HG03175 (cell line): Measurements from ENCODE around the gene CMTM5.
"Not testable (repeated sequence)": the region's sequence is repeated elsewhere in the genome, so short reads cannot be mapped to it uniquely, and the experiment has no call there.

Experiments
- ATAC-seq: cut with Tn5 transposase; IDR thresholded peaks from one replicate; pipeline ENCODE4 v1.9.1; 2021; ENCODE audit warnings: mild to moderate bottlenecking, moderate library complexity; ENCODE audit not compliant: unreplicated experiment

CMTM5 gene

GRCh38 chr14:23396126-23396525 lies 19.3 kb downstream of the CMTM5 start:
- ATAC-seq: no peak

DNA sequence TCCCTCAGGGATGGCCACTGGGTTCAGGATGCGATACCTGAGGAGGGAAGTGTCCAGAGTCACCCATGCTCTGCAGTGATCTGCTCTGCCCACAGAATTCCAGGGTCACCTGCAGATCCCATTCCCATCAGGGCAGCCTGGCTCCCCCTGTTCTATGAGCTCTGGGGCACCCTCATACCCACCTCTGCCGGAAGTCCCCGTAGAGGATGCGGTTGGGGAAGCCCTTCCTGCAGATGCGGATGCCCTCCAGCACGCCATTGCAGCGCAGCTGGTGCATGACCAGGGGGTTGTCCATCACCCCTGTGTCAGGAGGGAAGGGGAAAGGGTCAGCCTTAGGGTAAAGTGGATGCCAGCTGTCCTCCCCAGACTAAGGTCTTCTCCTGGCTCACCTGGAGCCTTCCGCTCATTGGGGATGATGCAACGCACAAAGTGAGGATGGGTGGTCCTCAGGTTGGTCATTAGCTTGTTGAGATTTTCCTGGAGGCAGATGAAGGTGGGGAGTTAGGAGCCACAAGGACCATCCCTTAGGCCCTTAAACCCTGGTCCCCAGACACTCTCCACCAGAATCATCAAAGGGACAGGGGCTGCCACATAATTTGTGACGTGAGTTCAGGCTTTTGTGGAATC lies 20.0 kb downstream of the CMTM5 start:
- ATAC-seq: no peak

DNA sequence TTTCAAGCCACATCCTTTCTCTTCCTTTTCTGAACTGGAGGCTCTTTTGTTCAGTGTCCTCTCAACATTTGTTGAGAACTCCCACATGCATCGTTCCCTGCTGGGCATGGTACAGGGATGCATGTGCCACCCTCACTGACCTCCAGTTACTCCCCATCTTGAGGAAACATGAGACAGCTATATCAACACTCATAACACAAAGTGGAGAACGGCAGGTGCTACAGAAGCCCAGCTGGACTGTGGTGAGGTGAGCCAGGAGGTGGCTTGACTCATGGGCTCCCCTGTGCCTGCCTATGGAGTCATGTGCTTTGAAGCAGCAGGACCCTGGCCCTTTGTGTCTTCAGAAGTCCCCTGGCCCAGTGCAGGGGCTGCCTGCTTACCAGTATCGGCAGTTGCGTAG lies 21.5 kb downstream of the CMTM5 start:
- no peak for ATAC-seq

- no peak for ATAC-seq
Observed at GRCh38 chr14:23399136-23399535, 22.3 kb downstream of the CMTM5 start.

DNA sequence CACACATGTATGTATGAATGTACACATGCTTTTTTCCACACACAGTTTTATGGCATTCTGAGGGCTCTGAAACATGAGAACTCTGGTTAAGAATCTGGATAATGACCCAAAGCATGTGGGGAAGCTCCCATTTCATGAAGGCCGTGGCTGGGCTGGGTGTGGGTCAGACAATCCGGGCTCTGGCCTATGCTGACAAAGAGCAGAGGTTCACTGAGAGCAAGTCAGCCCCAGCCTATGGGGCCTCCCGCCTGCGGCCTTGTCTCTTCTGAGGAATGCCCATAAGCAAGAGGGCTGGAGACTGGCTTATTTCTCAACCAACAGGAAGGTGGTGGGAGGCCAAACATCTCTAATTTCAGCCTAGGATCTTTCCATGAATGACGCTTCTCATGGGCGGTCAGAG lies 22.7 kb downstream of the CMTM5 start:
- ATAC-seq: no peak

DNA sequence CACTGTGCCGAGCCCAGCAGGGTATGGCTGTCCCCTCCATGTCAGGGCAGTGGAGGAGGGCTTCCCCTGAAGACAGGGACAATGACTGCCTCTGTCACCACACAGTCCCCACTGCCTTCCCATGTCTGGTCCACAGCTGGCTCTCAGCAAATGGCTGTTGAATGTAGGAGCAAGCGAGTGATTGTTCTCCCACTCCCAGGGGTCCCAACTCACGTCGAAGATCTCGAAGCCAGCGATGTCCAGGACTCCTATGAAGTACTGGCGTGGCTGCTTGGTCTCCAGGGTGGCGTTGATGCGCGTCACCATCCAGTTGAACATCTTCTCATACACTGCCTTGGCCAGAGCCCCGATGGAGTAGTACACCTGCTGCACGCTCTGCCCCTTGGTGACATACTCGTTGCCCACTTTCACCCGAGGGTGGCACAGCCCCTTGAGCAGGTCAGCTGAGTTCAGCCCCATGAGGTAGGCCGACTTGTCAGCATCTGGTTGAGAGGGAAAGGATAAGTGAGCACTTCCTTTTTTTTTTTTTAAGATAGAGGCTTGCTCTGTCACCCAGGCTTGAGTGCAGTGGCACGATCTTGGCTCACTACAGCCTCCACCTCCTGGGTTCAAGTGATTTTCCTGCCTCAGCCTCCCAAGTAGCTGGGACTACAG lies 23.8 kb downstream of the CMTM5 start:
- ATAC-seq: not testable (repeated sequence)

GRCh38 chr14:23401291-23401690 lies 24.4 kb downstream of the CMTM5 start:
- ATAC-seq: no peak

DNA sequence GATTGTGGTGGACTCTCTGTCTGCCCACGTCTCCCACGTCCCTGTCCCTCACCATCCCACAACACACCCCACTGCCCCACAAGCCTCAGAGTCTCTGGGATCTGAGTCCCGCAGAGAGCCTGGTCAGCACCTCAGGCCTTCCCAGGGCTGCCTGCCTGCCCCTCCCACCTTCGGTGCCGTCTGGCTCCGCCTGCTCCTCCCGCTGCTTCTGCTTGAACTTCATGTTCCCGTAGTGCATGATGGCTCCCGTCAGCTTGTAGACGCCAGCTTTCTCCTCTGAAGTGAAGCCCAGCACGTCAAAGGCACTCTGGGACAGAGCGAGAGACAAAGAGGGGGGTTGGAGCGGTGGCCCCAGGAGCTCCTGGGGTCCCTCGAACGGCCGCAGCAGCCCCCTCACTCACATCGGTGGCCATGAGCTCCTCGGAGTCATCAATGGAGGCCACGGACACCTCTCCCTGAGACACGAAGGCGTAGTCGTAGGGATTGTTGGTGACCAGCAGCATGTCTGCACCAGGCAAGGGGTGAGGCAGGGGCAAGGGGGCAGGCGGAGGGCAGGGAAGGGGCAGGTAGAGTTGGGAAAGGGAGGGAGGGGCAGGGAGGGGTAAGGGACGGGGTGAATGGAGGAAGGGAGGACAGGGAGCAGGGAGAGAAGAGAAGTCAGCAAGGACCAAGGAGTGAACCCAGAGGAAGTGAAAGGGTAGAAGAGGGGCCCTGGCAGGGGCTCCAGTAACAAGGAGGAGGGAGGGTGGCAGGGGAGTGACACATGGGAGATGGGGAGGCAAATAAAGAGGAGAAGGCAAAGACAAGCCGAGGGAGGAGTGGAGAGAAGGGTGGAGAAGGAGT lies 25.7 kb downstream of the CMTM5 start:
- ATAC-seq: no peak

DNA sequence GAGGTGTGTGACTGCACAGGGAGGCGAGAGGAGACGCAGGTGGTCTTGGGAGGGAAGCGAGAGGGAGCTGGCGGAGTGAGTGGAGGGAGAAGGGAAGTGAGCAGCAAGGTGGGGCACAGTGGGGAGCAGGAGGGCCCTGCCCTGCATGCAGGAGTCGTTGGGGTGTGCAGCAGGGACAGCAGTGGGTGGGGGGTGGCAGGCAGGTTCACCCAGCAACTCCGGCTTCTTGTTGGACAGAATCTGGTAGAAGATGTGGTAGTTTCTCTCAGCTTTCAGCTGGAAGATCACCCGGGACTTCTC lies 26.2 kb downstream of the CMTM5 start:
- no peak for ATAC-seq

GRCh38 chr14:23403908-23404307 lies 27.1 kb downstream of the CMTM5 start:
- ATAC-seq: no peak

- no peak for ATAC-seq
Observed at GRCh38 chr14:23404331-23404900, 27.6 kb downstream of the CMTM5 start.

DNA sequence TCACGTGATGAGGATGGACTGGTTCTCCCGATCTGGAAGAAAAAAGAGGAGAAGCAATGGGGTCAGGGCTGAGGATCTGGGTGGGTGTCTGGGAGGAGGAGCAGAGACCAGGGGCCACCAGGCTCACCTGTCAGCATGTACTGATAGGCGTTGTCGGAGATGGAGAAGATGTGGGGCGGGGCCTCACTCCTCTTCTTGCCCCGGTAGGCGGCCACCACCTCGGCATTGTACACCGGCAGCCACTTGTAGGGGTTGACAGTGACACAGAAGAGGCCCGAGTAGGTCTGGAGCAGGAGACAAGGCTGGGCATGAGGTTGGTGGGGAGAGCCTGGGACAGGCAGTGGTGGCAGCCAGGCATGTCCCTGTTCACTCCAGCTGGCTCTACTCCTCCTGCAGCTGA lies 28.2 kb downstream of the CMTM5 start:
- no peak for ATAC-seq

DNA sequence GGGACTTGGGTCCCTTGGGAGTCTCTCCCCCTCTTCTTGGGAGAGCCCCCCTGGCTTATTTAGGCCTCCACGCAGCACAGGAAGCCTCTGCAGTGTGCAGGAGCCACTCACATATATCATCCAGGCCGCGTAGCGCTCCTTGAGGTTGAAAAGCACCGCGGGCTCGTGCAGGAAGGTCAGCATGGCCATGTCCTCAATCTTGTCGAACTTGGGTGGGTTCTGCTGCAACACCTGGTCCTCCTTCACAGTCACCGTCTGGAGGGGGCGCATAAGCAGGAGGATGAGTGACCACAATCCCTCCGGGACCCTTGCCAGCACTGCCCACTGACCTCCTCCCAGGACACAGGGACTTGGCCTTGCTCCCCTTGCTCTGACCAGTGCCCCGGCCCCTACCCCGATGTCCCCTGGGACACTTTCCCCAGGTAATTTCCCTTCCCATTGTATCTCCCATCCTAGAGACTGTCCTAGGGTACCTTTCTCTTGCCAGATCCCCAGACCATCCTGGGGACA lies 28.7 kb downstream of the CMTM5 start:
- ATAC-seq: no peak

GRCh38 chr14:23406244-23406643 lies 29.4 kb downstream of the CMTM5 start:
- no peak for ATAC-seq

- no peak for ATAC-seq
Observed at GRCh38 chr14:23406725-23407355, 30.0 kb downstream of the CMTM5 start.

DNA sequence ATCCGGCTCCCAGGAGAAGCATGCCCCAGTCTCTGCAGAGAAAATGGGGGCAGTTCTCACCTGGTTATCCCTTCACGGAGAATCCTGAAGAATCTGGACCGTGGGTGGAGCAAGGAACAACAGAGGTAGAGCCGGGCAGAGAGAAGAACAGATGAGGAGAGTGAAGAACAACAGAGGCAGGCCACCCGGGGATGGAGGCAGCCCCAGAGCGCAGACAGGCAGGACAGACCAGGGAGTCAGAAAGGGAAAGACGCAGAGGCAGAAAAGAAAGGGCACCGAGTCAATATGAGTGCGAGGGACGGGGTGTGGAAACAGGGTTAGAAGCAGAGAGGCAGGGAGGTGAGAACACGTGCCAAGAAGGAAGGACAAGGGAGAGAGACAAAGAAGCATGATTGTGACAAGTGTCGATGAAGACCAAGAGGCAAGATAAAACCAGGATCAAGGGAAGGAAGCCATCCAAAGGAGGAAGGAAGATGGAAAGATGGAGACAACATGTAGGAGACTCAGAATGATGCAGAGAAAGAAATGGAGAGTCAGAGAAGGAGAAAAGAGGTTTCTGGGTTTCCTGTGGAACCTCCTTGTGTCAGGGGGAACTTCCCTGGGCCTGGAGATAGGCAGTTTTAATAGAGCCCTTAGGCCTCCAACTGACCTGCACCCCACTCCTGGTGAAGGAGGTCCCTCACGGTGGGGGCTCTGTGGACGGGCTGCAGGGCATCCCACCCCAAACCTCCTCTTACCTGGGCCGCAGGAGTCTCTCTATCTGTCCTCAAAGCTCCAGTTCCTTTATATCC lies 30.9 kb downstream of the CMTM5 start, which contains the start of gene MYH6:
Gene MYH6 (minus strand): TSS at position 758 of the 791 bp plus-strand sequence. CDS start 1,050 bp downstream, outside the sequence.
- ATAC-seq: no peak

DNA sequence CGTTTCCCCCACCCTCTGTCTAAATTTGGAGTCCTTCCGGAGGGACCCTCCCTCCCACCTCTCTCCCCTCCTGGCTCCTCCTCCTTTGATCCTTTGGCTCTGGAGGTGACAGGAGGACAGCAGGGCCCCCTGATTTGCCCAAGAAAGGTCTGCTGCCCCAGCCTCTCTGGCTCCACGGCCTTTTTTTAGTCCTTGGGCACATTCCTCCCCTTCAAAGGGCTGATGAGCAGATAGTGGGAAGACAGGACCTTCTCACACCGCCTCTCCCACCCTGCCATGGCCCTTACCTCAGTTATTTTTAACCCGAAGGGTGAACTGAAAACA lies 31.4 kb downstream of the CMTM5 start:
- ATAC-seq: no peak

DNA sequence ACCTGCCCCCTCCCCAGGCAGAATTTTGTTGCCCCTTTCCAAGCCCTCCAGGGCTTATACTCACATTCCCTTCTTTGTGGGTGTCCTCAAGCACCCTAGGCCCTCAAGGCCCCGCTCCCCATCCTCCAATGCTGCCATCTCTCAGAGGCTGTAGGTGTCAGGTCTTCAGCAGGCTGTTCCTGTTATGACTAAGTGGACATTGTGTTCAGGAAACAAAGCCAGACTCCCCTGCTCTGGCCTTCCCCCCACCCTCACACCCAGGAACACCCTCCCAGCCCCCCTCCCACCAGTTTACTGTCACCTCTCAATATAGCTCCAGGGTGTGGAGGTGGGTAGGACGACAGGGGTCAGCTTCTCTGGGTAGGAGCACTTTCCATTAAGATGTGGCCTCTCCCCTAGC lies 32.6 kb downstream of the CMTM5 start:
- no peak for ATAC-seq

GRCh38 chr14:23409966-23410635 lies 33.3 kb downstream of the CMTM5 start:
- ATAC-seq: no peak
